Measurements from ENCODE around the gene ME3. TPM values are rescaled to one million over a fixed set of nuclear protein-coding genes. Genes with fewer than 3 reads are reported as not detected.
A peak's percentile ranks its signal among the peaks of the same experiment; 100 is the strongest.

ME3 gene
- total RNA-seq, 1 experiment from 2014 or later: 22.1 TPM

DNA sequence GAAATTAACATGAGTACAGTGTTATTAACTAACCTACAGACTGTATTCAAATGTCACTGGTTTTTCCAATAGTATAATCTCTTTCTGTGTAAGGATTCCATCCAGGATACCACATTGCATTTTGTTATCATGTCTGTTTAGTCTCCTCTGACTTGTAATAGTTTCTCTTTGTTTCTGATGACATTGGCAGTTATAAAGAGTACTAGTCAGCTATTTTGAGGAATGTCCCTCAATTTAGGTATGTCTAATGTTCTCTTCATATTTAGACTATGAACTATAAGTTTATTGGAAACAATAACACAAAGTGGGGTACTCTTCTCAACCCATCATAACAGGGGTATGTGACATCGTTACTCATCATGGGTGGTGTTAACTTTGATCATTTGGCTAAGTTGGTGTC, 20.3 kb upstream of the ME3 start:
- DNase-seq (ENCODE audit: low read depth): no peak

DNA sequence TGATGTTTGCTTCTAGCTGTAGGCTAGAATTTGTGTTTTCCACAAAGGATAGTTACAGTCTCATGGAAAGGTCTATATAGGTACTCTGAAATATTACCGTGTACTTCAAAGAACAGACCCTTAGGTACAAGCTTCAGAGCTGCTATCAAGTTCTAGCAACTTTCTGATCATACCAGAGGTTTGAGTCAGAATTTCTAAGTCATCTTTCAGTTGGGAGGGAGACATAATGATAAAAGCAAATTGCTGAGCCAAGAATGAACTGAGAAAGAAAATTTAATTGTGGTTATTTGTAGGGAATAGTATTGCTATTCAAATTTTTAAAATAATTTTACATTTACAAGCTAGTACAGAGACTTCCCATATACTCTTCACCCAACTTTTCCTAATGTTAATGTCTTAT, 19.9 kb upstream of the ME3 start:
- DNase-seq (ENCODE audit: low read depth): peak; percentile 49

DNA sequence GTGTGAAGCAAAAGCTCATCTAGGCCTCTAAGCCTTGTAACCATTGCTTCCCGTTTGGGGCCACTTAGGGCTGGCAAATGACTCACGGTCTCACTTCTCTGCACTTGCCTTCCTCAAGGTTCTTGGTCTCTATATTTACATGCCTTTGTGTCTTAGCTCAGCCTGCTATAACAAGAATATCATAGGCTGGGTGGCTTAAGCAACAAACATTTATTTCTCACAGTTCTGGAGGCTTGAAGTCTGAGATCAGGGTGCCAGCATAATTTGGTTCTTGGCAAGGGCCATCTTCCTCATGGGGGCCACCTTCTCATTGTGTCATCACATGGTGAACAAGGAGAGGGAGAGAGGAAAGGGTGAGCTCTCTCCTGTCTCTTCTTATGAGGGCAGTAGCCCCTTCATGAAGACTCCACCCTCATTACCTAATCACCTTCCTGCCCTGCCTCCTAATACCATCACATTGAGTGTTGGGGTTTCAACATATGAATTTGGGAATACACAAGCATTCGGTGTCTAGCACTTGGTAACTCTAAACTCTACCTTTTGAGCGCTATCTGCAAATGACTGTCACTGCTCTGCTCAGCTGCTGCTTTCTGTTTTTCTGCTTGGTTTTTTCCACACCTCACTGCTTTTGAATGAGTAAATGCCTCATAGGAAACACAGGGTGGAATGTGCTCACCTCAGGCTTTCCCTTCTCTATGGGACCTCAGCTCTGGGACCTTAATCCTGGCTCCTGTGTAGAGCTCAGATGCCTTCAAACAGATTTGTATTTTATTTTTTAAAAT, 16.2 kb upstream of the ME3 start:
- peak; percentile 66 for DNase-seq (ENCODE audit: low read depth)

DNA sequence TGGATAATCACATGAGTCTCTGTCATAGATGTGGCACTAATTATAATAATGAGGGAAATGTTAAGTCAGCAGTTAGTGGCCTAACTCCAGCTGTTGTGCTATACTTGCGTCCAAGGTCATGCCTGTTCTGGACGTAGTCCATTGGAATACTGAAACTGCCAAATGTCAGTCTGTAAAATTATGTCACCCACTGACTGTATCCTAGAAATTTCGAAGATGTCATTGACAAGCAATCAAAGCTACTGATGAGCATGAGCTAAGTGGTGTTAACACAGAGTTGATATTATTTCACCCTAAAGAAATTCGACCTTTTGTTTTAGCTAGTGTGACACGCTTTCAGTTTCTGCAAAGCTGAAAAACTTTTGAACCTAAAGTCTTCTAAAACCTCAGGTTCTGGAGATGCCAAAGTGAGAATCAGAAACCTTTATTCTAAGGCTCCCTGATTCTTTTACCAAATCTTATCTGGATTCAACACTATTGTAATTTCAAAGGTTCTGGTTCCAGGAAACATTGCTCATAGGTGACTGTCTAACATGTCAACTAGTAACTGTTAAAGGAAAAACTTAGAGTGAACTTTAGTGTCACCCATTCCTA, 14.9 kb upstream of the ME3 start:
- no peak for DNase-seq (ENCODE audit: low read depth)

DNA sequence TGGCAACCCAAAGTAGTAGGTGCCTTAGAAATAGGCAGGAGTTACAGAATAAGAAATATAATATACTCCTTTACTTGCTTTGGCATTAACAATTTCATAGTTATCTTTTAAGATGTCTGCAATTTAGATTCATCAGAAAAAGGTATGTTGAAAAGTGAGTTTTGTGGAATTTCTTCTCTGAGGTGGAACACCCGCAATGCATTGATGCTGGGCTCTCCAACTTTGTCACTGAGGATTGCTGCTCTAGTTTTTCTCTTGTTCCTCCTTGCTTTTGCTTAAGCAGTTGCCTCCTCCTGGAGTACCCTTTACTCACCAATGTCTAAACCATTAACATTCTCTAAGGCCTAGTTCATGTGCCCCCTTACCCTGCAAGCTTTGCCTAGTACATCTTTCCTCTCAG, 14.1 kb upstream of the ME3 start:
- DNase-seq (ENCODE audit: low read depth): no peak

DNA sequence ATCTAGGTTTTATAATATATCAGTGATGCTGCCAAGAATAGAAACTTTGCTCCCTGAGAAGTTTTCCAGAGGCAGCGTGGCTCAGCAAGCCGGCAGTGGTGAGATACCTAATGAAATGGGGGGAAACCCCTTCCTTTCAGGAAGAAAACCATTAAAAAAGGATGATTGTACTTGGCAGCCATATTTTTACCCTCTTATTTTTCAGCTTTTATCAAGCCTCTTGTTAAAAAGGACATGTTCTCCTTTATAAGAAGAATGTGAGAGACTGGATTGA, 9.0 kb upstream of the ME3 start:
- no peak for DNase-seq (ENCODE audit: low read depth)

DNA sequence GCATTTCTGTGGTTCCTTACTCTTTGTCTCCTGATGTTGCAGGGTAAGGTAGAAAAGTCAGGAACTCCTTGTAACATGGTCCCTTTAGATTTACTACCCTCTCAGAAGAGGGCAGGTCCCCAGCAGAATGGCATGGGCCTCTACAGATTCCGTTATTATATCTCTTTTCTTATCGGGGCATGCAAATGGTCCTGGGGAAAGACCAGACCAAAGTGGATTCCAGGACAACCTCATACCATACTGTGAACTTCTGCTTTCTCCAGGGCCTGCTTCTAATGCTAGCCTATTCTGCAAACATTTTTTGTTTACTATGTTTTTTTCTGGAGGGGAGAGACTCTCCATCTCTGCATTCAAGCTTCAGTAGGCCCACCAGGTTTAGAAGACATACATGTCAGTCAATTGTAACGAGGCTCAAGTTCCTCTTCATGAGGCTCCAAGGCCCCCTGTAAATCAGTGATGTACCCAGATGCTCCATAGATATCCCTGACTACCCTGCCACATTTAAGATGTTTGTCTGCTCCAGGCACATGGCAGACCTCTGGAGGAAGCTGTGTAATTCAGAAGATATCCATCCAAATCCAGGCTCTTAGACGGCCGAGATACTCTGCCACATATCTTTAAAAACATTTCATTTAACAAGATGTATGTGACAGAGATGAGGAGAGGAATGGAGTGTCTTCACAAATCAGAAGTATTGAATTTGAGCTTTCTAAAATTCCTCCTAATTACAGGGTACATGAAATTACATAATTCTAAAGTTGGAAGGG, 8.5 kb upstream of the ME3 start:
- no peak for DNase-seq (ENCODE audit: low read depth)

DNA sequence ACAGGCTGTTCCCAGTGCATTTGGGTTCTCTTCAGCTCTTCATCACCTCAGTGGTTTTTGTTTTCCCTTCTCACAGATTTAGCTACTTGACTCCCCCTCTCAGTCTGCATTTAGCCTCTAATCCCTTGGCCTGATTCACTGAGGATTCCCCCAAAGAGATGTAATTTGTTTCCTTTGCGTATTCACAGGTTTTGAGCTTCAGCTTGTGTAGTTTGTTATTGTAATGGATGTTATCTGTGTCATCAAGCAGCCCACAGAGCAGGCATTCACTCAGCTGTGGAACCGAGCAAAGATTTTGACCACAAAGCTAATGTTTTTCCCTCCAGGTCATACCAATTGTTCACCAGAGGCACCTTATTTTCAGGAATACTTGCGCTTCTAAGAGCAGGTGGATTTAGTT, 6.4 kb upstream of the ME3 start:
- DNase-seq (ENCODE audit: low read depth): peak; percentile 79

DNA sequence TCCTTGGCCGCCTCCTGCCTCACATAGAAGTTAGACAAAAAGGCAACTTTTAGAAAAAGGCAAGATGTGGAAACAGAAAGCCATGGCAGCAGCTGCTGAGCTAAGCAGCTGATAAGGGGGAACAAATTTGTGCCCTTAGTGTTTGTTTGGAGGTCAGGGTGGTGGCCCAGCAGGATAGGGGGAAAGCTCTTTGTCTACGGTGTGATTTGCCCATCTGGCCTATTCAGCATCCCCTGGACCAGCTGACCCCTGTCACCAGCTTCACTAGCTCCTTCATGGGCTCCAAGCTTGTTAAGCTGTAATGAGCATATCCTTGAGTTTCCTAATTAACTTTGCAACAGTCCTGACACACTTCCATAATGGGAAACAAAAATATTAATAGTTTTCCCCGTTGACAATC, 5.9 kb upstream of the ME3 start:
- DNase-seq (ENCODE audit: low read depth): no peak

DNA sequence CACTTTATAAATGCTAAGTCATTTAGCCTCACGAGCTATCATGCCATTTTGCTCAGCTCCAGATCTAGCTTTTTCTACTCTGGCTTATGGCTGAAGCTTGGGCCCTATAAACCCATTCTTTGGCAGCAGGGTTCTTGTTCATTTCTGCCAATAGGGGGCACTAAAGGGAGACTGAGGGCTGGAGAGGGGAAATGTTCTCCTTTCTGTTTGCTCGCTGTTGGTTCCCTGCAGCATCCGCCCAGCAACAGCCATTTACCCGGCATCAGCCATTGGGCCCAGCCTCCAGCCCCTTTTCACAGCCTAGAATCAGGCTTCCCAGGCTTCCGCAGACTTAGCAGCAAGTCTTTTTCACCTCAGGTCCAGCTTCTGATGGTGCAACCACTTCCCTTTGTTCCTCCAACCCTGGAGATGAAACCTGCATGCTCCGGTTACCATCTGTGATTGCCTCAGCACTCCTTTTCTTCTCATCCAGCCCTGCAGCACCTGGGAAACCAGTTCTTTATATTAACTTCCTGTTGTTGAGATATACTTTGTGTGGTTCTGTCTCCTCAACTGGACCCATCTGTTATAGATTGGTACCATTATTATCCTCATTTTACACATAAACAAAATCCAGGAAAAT, 4.2 kb upstream of the ME3 start:
- DNase-seq (ENCODE audit: low read depth): peak; percentile 59

DNA sequence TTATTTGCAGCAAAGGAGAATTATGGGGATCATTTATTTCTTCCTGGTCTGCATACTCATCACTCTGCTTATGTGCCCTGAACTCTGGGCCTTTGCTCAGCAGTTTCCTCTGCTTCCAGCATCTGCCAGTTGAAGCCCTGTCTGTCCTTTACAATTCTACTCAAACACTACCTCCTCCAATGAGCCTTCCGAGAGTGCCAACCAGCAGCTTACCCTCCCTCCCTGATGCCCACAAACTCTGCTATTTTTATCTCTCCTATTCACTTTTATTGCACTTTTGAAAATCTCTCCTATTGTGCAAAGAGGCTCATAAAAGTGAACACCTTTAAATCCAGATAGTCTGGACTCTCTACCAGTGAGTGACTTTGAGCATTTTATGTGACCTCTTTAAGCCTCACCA, 3.6 kb upstream of the ME3 start:
- DNase-seq (ENCODE audit: low read depth): no peak

DNA sequence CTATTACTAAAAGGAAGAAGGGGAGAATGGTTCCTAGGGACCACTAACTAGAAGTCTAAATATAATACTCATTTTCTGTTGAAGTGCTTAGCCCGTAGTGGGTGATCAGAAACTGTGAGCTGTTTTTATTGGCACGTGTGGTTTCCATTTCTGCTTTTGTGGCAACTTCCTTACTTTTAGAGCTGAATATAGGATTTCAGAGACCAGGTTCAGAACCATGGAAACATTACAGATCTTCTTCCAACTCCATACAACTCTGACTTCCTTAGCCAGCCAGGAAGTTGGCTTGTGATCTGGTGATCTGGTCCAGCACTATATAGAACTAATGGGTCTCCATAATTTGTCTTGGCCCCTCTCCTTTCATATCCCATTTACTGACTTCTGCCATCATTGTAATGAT, 2.6 kb upstream of the ME3 start:
- no peak for DNase-seq (ENCODE audit: low read depth)

DNA sequence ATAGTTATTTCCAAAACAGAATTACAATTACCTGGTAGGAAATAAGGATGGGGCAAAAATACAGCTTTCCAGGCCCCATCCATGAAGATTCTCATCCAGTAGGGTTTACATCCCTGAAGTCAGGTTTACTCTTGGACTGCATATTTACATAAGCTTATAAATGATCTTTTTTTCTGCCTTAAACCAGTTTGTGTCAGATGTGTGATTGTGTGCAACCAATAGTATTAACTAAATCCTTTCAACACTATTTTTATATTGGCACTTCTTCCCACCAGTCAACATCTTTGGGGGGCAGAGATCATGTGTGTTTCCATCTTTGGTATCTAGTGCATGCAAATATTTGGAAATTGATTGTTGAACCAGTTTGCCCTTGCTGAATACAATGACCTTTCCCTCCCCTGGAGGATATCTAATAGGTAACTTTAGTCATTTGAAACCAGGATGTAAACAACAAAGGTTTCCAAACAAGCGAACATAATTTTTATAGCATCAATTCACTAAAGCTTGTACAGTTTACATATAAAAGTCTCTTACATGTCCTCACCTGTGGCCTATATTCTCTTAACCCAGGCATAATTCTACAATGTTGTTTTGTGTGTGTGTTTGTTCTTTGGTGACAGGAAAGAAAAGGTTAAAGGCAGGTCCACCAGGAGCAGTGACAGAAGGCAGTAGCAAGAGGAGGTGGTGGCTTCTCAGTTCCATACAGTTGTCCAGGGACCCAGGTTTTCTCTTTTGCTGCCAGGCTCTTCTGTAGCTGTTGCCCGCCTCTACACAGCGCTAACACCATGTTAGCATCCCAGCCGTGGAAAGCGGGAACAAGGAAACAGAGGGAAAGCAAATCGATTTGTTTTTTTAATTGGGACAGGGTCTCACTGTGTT, 1.7 kb upstream of the ME3 start:
- no peak for DNase-seq (ENCODE audit: low read depth)

DNA sequence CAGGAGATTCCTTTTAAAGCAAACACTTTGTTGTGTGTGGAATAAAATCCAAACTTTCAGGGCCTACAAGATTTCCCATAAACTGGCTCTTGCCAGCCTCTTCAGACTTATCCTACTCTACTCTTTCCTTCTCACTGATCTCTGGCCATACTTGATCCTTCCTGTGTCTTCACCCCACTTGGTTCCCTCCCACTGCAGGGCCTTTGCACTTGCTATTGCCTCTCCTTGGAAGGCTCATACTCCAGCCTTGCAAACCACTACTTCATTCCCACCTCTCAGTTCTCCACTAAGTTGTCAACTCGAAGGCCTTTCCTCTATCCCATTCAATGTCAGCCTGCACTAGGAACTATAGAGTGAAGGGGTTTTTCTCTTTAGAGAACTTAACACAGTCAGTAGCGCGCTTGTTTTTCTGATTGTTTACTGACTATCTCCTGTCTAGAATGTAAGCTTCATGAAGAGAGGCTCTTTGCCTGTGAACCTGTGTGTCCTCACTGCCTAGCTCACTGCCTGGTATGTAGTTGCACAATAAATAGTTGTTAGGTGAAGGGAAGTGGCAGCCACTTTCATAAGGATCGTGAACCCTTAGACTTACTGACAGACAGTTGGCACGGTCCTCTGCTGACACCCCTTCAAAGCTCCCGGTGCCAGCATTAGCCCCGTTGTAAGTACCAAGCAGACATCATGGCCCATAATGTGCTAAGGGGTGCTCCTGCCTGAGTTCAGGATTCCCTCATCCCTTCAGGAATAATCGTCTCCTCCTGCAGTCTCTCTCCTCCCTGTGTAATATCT, 833 bp upstream of the ME3 start:
- no peak for DNase-seq (ENCODE audit: low read depth)

DNA sequence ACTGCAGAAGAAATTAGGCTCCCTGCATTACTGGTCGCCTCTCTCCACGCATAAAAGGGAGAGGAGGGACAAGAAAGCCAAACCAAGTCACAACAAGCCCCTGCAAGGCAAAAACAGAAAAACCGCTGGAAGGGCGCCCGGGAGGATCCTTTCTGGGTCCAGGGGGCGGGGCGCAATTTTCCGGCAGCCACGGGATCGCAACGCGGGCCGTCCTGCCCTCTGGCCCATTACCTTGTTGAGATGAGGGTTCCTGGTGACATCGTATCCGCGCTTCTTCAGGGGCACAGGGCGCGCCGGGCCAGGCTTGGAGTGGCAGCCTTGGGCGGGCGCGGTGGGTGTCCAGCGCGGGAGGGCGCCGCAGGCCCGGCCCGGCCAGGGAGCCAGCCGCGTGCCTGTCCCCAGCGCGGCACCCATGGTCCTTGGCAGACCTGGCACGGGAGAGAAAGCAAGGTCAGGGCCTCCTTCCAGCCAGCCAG, 847 bp downstream of the ME3 start:
- peak; percentile 51 for DNase-seq (ENCODE audit: low read depth)

DNA sequence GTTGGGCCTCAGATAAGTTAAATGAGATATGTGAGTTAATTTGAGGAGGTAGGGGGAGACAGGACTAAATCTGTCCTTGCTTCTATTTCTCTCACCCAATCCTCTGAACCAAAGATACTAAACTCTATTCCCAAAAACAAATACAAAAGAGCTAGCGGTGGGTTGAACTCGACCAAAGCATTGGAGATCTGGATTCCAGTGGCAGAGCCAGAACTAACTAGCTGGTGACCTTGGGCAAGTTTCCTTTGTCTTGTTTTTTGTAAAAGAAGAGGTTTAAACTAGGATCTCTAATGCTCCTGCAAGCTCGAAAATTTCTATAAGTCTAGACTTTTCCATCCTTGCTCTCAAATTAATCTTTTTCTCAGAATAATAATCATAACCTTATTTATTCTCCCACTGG, 1.5 kb downstream of the ME3 start:
- no peak for DNase-seq (ENCODE audit: low read depth)

DNA sequence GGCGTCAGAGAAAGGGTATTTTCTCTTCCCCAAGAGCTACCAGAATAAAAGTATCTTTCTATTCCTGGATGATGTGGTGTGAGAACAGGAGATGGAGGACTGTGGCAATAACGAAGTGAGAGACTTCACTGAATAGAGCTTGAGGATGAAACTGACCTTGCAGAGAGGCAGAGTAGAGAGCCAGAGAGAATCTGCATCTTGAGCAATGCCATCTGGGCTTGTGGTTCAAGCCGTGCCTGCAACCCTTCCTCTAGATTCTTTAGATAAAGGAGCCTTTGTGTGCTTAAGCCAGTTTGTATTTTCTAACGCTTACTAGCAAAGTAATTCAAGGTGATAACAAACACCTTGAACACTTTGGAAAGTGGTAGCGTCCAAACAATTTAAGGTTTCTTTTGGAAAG, 2.2 kb downstream of the ME3 start:
- DNase-seq (ENCODE audit: low read depth): no peak

DNA sequence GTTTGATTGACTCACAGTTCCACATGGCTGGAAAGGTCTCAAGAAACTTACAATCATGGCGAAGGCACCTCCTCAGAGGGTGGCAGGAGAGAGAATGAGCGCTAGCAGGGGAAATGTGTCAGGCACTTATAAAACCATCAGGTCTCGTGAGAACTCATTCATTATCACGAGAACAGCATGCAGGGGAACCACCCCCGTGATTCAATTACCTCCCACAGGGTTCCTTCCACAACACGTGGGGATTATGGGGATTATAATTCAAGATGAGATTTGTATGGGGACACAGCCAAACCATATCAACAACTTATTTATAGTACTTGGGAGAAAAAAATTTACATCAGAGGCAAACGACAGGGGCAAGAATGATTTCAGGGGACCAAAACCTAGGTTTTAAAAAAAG, 3.0 kb downstream of the ME3 start:
- no peak for DNase-seq (ENCODE audit: low read depth)

DNA sequence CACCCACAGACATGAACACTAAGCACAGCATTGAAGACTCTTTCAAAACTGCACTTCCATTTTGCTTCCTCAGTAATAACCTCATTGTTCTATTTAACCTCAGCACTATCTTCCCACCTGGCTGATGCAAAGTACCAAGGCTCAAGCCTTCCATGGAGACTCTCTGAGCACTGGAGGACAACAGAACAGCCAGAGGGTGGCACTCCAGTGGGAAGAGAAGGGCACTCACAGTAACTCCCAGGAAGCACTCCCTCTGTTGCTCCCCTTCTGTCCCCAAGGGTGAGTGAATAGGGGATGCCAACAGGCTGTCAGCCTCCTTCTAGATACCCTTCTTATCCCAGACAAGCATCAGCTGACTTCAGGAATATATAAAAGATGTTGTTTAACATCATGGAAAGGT, 3.5 kb downstream of the ME3 start:
- no peak for DNase-seq (ENCODE audit: low read depth)

DNA sequence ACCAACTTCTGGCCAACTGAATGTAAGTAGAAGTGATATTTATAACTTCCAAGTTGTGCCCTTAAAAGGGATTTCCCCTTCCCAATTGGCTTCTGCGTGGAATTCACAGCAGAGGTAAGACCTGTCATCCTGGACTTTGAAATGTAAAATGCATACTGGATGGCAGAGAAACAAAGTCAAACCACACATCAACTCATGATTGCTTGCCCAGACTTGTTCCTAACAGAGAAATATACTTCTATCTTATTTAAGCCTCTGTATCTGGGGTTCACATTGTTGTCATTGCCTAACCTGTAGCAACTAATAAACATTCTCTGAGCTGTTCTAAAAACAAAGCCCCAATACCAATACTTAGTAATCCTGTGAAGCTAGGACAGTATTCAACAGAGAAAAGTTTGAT, 6.2 kb downstream of the ME3 start:
- DNase-seq (ENCODE audit: low read depth): no peak

DNA sequence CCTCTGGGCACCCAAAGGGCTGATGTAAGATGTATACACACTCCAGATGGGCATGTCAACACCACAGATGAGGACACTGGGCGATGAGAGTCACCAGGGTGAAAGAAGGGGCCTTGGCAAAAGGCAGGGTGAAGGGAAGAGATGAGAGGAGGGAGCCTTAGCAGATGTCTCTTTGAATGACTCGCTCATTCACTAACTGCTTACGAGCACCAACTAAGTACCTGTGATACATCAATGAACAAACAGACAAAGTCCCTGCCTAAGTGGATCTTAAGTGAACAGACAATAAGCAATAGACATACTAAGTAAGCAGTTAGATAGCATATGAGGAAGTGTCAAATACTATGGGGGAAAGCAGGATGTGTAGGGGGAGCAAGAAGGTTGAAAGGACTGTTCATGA, 7.5 kb downstream of the ME3 start:
- no peak for DNase-seq (ENCODE audit: low read depth)

Data from LHCN-M2 (cell line).